Activated CD4-positive, alpha-beta memory T cell treated with anti-CD3 and anti-CD28 coated beads for 36 hours (primary cell): Measurements from ENCODE around the gene FAM170B. TPM values are rescaled to one million over a fixed set of nuclear protein-coding genes. Genes with fewer than 3 reads are reported as not detected.

ENCODE experiments used
- CTCF ChIA-PET: fragments of 350-600 bp; sonication (Branson Sonifier 250); formaldehyde crosslinking; loops from one replicate; lab custom pipeline; 2021; ENCODE audit warnings: antibody characterized with exemption, inconsistent platforms; lab: Charles Lee
- POLR2A ChIA-PET: fragments of 350-600 bp; sonication (Branson Sonifier 250); formaldehyde crosslinking; loops from one replicate; lab custom pipeline; 2021; ENCODE audit warnings: antibody characterized with exemption; lab: Charles Lee
- DNase-seq: peaks from one replicate; pipeline ENCODE4 v3.0.0-alpha.2; 2020
- H3K27ac Mint-ChIP-seq: one replicate; pipeline ENCODE4 v1.8.0; 2021; ENCODE audit warnings: mixed read lengths
- H3K27me3 Mint-ChIP-seq: one replicate; pipeline ENCODE4 v1.8.0; 2021; ENCODE audit warnings: mixed read lengths
- H3K36me3 Mint-ChIP-seq: one replicate; pipeline ENCODE4 v1.8.0; 2021; ENCODE audit warnings: mixed read lengths
- H3K4me1 Mint-ChIP-seq: one replicate; pipeline ENCODE4 v1.8.0; 2021; ENCODE audit warnings: low read depth, mixed read lengths
- H3K4me3 Mint-ChIP-seq: one replicate; pipeline ENCODE4 v1.8.0; 2021; ENCODE audit warnings: mild to moderate bottlenecking, mixed read lengths
- H3K9me3 Mint-ChIP-seq: one replicate; pipeline ENCODE4 v1.8.0; 2021; ENCODE audit warnings: mixed read lengths
- intact Hi-C: fragments of 100-400 bp; cut with micrococcal nuclease; formaldehyde crosslinking; loops from one replicate; pipeline ENCODE4 v1.15.1; 2023
- total RNA-seq, 2 experiments: library from RNA; stranded (reverse); gene quantifications; one replicate each; pipeline ENCODE4 v1.2.3, GENCODE V29; 2021

Gene FAM170B
- total RNA-seq, 2 experiments from 2014 or later: not detected

- H3K4me1 Mint-ChIP-seq: no peaks in the 10 kb centered on the region
- POLR2A ChIA-PET: interaction anchor here (0.6 kb wide), 1 partner anchor 30 kb away, joined by 3 read pairs; no protein-coding TSS in a partner anchor
- H3K36me3 Mint-ChIP-seq: no peaks in the 10 kb centered on the region
- CTCF ChIA-PET: no interaction called here
- H3K27me3 Mint-ChIP-seq: peaks cover 23% of the 10 kb centered on the region
- no peak overlapping the region for H3K27ac Mint-ChIP-seq
- no peak for DNase-seq
- no peaks in the 10 kb centered on the region for H3K9me3 Mint-ChIP-seq
- H3K4me3 Mint-ChIP-seq: no peak overlapping the region
- intact Hi-C loops: no loop called here
Measured at GRCh38 chr10:49132362-49132737, 1.5 kb downstream of the FAM170B start.

- CTCF ChIA-PET: no interaction called here
Measured at GRCh38 chr10:49131507-49132361, 2.1 kb downstream of the FAM170B start.

GRCh38 chr10:49129376-49129775 is 4.4 kb downstream of the FAM170B start:
- Mint-ChIP-seq H3K27ac (no peak overlapping the region), H3K4me1 (no peaks in the 10 kb centered on the region), H3K27me3 (peaks cover 21% of the 10 kb centered on the region), H3K4me3 (no peak overlapping the region), H3K36me3 (no peaks in the 10 kb centered on the region), H3K9me3 (no peaks in the 10 kb centered on the region)
- intact Hi-C loops: no loop called here
- DNase-seq: no peak
- ChIA-PET CTCF (no interaction called here), POLR2A (no interaction called here)

More at GRCh38 chr10:49131507-49132361, 2.1 kb downstream of the FAM170B start:
- Mint-ChIP-seq H3K27ac (no peak overlapping the region), H3K9me3 (no peaks in the 10 kb centered on the region), H3K4me1 (no peaks in the 10 kb centered on the region), H3K27me3 (peaks cover 23% of the 10 kb centered on the region), H3K4me3 (no peak overlapping the region), H3K36me3 (no peaks in the 10 kb centered on the region)
- POLR2A ChIA-PET: interaction anchor here (0.6 kb wide), 1 partner anchor 30 kb away, joined by 3 read pairs; no protein-coding TSS in a partner anchor
- intact Hi-C loops: no loop called here
- no peak for DNase-seq

- intact Hi-C loops: no loop called here
- H3K9me3 Mint-ChIP-seq: no peaks in the 10 kb centered on the region
- H3K36me3 Mint-ChIP-seq: no peaks in the 10 kb centered on the region
- POLR2A ChIA-PET: no interaction called here
- H3K4me3 Mint-ChIP-seq: no peak overlapping the region
- DNase-seq: no peak
- peaks cover 18% of the 10 kb centered on the region for H3K27me3 Mint-ChIP-seq
- CTCF ChIA-PET: no interaction called here
- H3K27ac Mint-ChIP-seq: no peak overlapping the region
- no peaks in the 10 kb centered on the region for H3K4me1 Mint-ChIP-seq
Measured at GRCh38 chr10:49128854-49129253, 5.0 kb downstream of the FAM170B start.

GRCh38 chr10:49123981-49124950 is 9.6 kb downstream of the FAM170B start:
- Mint-ChIP-seq H3K36me3 (no peaks in the 10 kb centered on the region), H3K4me1 (no peaks in the 10 kb centered on the region), H3K9me3 (no peaks in the 10 kb centered on the region), H3K27ac (no peak overlapping the region), H3K4me3 (no peak overlapping the region), H3K27me3 (peaks cover 18% of the 10 kb centered on the region)
- intact Hi-C loops: no loop called here
- DNase-seq: no peak
- ChIA-PET POLR2A (no interaction called here), CTCF (no interaction called here)

GRCh38 chr10:49120911-49121310 is 12.9 kb downstream of the FAM170B start:
- POLR2A ChIA-PET: no interaction called here
- Mint-ChIP-seq H3K27me3 (peaks cover 12% of the 10 kb centered on the region), H3K4me1 (no peaks in the 10 kb centered on the region), H3K4me3 (no peak overlapping the region), H3K27ac (no peak overlapping the region), H3K9me3 (no peaks in the 10 kb centered on the region), H3K36me3 (no peaks in the 10 kb centered on the region)
- DNase-seq: no peak
- CTCF ChIA-PET: no interaction called here
- intact Hi-C loops: no loop called here

- H3K4me1 Mint-ChIP-seq: peaks cover 1% of the 10 kb centered on the region
Measured at GRCh38 chr10:49119746-49120145, 14.1 kb downstream of the FAM170B start.

GRCh38 chr10:49118430-49119074 is 15.3 kb downstream of the FAM170B start:
- intact Hi-C loops: no loop called here
- Mint-ChIP-seq H3K4me3 (no peak overlapping the region), H3K4me1 (peaks cover 2% of the 10 kb centered on the region), H3K27ac (no peak overlapping the region), H3K9me3 (no peaks in the 10 kb centered on the region), H3K36me3 (no peaks in the 10 kb centered on the region), H3K27me3 (peaks cover 22% of the 10 kb centered on the region)
- POLR2A ChIA-PET: no interaction called here
- no peak for DNase-seq
- CTCF ChIA-PET: no interaction called here

More at GRCh38 chr10:49119746-49120145, 14.1 kb downstream of the FAM170B start:
- Mint-ChIP-seq H3K27me3 (peaks cover 14% of the 10 kb centered on the region), H3K9me3 (no peaks in the 10 kb centered on the region), H3K36me3 (no peaks in the 10 kb centered on the region), H3K4me3 (no peak overlapping the region), H3K27ac (no peak overlapping the region)
- POLR2A ChIA-PET: no interaction called here
- CTCF ChIA-PET: no interaction called here
- no peak for DNase-seq
- intact Hi-C loops: no loop called here

GRCh38 chr10:49117376-49118070 is 16.3 kb downstream of the FAM170B start:
- no peak for DNase-seq
- CTCF ChIA-PET: interaction anchor here (0.6 kb wide), 1 partner anchor 203 kb away, joined by 3 read pairs; no protein-coding TSS in a partner anchor
- Mint-ChIP-seq H3K27ac (no peak overlapping the region), H3K4me1 (peaks cover 2% of the 10 kb centered on the region), H3K4me3 (no peak overlapping the region), H3K36me3 (no peaks in the 10 kb centered on the region), H3K27me3 (peaks cover 22% of the 10 kb centered on the region), H3K9me3 (no peaks in the 10 kb centered on the region)
- intact Hi-C loops: no loop called here
- POLR2A ChIA-PET: no interaction called here

- H3K27me3 Mint-ChIP-seq: peaks cover 20% of the 10 kb centered on the region
- intact Hi-C loops: no loop called here
- H3K9me3 Mint-ChIP-seq: no peaks in the 10 kb centered on the region
- ChIA-PET POLR2A (no interaction called here), CTCF (no interaction called here)
- H3K27ac Mint-ChIP-seq: no peak overlapping the region
- H3K4me3 Mint-ChIP-seq: no peak overlapping the region
- DNase-seq: no peak
- no peaks in the 10 kb centered on the region for H3K36me3 Mint-ChIP-seq
- peaks cover 2% of the 10 kb centered on the region for H3K4me1 Mint-ChIP-seq
Measured at GRCh38 chr10:49116509-49117375, 17.1 kb downstream of the FAM170B start.
